Right hindlimb (tissue), 1 donor: ENCODE data around the gene FNIP2.
"Not testable (repeated sequence)": the region's sequence is repeated elsewhere in the genome, so short reads cannot be mapped to it uniquely, and the experiment has no call there.

Source experiments
- DNase-seq: peaks from one replicate; pipeline ENCODE4 v3.0.0-alpha.2; 2018

Gene FNIP2

GRCh38 chr4:158768555-158769174, at the start of gene FNIP2:
TSS of gene FNIP2 (plus strand) at chr4:158769026. CDS start at chr4:158769213, 187 bp downstream.
- peak; percentile 87 for DNase-seq

GRCh38 chr4:158721680-158722079, 47.1 kb upstream of the FNIP2 start:
- DNase-seq, result no peak

DNA sequence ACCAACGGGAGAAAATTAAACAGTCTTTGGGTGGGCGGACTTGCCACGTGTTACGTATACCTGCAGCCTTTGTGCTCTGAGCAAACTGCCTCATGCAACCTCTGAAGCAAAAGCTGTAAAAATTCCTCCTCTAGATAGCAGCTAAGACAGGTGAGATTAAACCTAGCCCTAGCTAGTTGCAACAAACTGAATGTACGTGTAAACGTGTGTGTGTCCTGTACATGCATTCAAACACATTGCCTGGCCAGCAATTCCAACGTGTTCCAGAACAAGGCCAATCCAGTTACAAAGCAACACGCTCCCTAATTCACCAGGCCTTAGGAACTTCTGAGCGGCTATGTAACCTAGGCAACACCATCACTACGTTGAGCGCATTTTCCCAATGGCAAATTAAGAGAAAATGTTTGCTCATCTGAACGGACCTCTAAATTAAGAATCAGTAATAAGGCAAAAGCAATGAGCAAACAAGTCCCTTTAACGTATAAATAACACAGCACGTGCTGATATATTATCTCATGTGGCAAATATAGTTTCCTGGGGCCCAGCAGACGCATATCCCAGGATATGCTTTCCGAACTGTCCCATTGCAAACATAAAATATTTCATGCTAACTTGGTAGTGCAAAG, 46.4 kb upstream of the FNIP2 start:
- DNase-seq, result peak; percentile 35

DNA sequence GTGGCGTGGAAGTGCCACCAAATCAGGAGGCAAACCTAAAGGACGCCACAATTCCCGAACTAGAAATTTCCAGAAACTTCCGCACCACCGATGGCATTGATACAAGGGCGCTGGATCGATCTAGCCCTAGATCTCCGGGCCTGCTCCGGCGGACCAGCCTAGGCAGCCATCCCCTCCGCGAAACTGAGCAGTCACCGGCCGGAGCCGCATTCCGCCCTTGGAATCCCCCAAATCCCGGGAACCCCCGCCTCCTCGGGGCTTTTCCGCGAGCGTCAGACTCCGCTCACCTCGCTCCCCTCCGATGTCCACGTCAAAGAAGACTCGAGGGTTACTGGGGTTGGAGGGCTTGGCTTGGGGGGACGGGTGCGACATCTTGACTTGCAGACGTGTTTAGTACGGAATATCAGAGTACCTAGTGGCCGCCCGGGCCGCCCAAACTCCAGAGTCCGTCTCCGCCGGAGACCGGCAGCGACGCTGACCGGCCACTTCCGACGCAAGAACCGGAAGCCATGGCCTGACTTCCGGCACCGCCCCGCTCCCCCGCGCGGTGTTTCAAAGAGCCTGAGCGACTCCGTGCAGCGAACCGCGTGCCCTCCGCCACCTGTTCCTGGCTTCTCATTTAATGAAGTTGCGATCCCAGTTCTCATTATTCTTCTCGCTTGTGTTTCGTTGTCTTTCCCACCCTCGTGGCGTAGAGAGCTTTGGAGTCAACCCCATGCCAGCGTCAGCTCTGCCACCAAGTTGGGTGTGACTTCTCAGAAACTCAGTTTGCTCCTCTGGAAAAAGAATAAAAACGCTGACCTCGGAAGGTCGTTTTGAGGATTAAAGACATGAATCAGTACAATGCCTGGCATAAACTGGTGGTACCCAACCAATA, 45.7 kb upstream of the FNIP2 start, which contains the start of gene PPID:
PPID (minus strand) TSS at position 480 of the 877 bp plus-strand sequence; CDS start at position 372, 108 bp downstream.
- DNase-seq, result peak; percentile 91

DNA sequence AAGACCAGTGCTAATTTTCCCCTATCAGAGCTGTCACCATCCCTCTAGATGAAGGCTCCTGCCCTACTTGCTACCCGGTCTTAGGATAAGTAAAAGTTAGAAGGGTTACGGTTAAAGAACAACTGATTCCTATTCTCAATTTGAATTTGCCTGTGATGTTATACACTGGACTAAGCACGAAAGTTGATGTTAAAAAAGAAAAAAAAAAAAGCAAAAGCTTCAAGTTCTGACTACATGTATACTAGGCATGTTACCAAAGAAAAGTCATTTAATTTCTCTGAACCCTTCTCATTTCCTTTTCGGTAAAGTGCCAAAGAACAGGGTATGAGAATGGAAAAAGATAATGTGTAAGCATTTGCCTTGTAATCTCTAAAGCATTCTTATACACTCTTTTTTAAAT, 44.2 kb upstream of the FNIP2 start:
- no peak for DNase-seq

DNA sequence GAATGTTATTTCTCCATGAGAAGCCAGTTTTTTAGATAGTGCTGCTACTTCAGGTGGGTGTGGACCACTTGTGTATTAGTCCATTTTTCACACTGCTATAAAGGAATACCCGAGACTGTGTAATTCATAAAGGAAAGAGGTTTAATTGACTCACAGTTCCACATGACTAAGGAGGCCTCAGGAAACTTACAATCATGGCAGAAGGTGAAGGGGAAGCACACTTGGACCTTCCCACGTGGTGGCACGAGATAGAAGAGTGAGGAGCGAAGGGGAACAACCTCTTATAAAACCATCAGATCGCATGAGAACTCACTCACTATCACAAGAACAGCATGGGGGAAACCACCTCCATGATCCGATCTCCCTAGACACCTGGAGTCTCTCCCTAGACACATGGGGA, 42.2 kb upstream of the FNIP2 start:
- DNase-seq, result no peak

- no peak for DNase-seq
Observed at GRCh38 chr4:158728236-158728635, 40.6 kb upstream of the FNIP2 start.

DNA sequence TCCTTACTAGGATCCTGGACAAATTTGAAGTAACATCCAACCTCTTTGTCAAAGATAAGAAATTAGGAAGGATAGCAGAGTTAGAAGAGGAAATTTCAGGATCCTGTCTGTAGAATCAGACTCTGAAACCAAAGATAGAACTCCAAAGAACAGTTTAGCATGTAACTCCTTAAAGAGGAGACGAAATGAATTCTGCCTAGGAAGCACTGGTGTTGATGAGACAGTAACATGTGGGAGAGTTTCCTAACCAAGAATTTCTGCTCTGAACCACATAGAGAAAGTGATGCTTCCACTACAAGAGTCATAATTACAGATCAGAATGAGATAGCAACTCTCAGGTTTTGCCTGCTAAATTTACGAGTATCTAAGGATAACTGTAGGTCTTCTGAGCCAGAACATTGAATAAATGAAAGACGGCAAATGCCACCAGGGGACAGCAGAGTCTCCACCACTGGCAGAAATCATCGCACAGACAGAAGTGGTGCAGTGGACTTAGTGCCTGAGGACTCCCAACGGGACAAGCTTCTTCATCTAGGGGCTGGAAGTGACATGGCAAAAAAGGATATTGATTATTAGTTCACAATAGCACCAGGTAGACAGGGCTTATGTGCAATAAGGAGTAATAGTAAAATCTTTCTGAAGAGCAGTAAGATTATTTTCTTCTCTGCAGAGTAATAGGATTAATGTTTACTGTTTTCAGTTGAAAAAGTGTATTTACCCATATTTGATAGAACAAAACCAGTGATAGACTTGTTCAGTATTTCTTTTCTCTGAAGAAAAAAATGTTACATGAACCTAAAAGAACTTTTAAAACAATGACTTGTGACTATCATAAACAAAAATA, 38.9 kb upstream of the FNIP2 start:
- peak; percentile 51 for DNase-seq

DNA sequence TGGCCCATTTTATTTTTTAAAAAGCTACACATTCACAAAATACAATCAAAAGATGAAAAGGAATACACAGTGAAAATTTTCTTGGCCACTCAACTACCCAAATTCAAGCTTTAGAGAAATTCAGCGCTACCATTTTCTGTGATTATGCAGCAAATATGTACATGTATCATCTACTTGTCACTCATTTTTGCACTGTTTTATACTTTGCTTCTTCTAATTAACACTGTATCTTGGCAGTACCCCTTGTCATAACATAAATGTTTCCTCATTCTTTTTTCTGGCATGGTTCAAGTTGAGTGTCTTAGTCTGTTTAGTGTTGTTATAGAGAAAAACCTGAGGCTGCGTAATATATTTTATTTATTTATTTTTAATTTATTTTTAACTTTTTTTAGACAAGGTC, 30.0 kb upstream of the FNIP2 start:
- no peak for DNase-seq

- no peak for DNase-seq
Observed at GRCh38 chr4:158739600-158739999, 29.2 kb upstream of the FNIP2 start.

DNA sequence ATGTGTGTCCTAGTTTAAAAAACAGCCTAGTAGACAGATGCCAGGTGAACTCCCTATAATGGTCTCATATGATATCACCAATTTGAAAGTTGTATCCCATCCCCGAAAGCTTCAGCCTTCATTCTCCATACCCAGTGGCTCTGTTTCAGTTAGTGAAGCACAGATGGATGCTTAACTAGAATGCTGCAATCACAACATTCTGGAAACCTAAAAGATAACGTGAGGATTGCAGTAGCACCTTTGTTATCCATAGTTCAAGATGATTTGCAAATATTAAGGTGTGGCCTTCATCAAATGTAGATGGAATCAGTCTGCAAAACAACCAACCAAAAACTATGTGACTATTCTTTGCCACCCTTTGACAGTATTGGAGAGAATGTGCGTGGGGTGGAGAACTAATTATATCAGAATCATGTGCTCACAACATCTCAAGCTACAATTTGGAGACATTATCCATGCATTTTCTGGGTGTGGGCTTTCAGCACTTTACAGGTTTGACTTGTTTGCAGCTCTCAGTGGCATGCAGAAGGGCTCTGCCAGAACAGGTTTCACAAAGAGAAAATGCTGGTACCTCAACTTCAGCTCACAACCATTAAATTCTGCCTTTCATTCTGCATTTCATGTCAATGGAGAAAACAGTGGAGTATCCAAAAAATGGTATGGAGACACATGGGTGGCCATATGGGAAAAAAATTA, 27.4 kb upstream of the FNIP2 start:
- DNase-seq, result no peak

GRCh38 chr4:158746537-158746936, 22.3 kb upstream of the FNIP2 start:
- not testable (repeated sequence) for DNase-seq

DNA sequence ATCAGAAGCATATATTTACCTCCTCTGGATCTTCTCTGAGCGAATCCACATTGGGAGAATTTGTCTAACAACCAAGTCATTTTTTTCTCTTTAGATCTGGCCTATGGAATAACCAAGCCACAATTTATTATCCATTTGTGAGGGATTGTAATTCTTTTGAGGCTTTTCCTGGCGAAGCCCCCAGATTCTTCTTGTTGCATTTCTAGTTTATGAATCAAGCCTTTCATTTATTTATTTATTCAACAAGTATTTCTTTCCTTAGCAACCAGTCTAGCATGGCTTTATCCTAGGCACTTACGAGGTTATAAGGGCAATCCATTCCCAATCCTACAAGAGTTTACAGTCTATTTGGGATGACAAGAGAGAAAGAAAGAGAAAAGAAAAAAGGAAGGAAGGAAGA, 18.4 kb upstream of the FNIP2 start:
- no peak for DNase-seq

DNA sequence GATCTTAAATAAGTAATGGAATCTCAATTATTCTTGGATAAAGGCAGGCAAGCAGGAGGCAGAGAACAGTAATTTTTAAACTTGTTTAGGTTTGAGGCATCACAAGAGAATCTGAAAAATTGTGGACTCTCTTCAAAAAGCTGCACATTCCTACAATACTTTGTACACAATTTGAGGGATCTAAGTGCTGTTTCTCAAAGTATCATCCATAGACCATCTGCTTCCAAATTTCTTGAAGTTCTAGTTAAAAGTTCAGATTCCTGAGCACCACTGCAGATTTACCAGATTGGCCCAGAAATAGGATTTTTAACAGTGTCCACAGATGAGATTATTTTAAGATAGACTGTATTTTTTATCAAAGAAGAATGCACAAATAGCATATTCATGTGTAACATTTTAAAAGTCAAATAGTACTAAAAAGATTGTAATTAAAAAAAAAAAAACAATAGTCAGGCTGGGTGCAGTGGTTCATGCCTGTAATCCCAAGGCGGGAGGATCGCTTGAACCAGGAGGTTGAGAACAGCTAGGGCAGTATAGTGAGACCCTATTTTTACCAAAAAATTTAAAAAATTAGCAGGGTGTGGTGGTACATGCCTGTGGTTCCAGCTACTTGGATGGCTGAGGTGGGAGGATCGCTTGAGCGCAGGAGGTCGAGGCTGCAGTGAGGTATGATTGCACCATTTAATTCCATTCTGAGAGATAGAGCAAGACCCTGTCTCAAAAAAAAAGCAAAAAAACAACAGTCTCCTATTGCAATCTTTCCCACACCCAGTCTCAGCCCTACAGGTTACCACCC, 14.2 kb upstream of the FNIP2 start:
- no peak for DNase-seq

DNA sequence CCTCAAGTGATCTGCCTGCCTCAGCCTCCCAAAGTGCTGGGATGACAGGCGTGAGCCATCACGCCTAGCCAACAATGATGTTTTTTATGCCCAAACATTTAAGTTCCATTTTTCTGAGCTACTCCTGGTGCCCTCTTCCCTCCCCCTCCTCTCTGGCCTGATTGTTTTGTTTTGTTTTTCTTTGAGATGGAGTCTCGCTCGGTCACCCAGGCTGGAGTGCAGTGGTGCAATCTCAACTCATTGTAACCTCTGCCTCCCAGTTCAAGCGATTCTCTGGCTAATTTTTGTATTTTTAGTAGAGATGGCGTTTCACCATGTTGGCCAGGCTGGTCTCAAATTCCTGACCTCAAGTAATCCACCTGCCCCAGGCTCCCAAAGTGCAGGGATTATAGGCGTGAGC, 13.0 kb upstream of the FNIP2 start:
- DNase-seq, result not testable (repeated sequence)

DNA sequence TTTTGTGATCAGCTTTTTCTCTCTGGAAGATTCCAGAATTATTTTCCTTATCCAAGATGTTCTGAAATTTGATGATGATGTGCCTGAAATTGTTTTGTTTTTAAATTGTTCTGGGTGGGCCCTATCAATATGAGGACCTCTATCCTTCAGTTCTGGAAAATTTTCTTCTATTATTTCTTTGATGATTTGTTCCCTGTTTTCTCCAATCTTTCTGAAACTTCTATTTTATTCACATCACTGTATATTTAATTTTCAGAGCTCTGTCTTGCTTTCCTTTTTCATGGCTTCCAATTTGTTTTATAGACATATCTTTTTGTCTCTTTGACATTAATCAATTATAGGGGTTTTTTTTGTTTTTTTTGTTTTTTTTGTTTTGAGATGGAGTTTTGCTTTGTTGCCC, 12.2 kb upstream of the FNIP2 start:
- no peak for DNase-seq

DNA sequence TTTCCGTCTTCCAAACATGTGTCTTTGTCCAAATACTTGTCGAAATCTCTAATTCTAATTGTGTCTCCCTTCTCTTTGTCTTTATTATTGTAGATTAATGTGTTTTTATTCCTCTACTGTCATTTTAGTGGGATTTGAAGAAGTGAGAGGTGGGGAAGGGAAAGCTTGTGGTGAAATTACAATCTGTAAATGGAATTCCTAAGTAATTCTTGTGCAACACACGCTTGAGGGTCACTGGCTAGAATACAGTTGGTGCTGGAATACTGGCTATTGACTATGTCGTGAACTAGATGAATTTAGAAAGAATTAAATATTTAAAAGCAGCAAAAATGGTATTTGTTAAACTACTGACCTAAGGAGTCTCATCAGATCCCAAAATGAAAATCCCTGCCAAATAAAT, 10.7 kb upstream of the FNIP2 start:
- DNase-seq, result no peak

DNA sequence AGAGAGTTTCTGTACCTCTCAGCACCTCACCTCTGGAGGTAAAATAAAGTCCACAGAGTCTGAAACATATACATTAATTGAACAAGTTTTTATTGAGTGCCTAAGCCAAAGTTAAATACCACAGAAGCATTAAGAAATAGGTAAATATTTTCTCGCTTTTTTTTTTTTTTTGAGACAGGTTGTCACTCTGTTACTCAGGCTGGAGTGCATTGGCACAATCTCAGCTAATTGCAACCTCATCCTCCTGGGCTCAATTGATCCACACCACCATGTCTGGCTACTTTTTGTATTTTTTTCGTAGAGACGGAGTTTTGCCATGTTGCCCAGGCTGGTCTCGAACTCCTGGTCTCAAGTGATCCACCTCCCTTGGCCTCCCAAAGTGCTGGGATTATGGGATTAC, 10.1 kb upstream of the FNIP2 start:
- DNase-seq, result no peak

- DNase-seq, result not testable (repeated sequence)
Observed at GRCh38 chr4:158759539-158759938, 9.3 kb upstream of the FNIP2 start.

DNA sequence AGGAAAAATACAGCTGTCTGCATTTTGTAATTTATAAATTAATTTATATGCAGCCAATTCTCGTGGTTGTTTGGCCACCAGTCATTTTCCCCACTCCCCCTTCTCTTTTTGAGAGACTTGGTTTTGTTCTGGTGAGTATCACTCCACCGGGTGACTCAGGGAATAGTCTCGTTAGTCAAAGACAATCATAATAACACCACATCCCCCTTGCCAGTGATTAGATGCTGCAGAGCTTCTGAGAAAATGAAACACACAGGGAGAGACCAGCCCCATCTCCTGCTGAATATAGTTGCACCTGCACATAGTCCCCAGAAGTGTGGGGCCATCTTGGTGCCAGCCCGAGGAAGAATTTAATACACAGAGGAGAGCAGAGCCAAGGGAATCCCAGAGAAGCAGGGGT, 8.0 kb upstream of the FNIP2 start:
- DNase-seq, result no peak

- no peak for DNase-seq
Observed at GRCh38 chr4:158762553-158762952, 6.3 kb upstream of the FNIP2 start.
